ENCODE results near the gene SLC2A13. TPM values are rescaled to one million over a fixed set of nuclear protein-coding genes. Genes with fewer than 3 reads are reported as not detected.

SLC2A13 gene
- polyA plus RNA-seq, result 29.9 and 30.4 TPM in 2 replicates

GRCh38 chr12:40105515-40106201 is at the start of gene SLC2A13:
Gene SLC2A13, minus strand, starts transcription at chr12:40106081. Its CDS starts 273 bp downstream, at chr12:40105808.

Other genes starting within 250 kb of the SLC2A13 start
- gene LRRK2, start 118.9 kb upstream of the SLC2A13 start, polyA plus RNA-seq, result 9.5 and 12.6 TPM in 2 replicates